ENCODE data around the gene CDYL2. TPM values are rescaled to one million over a fixed set of nuclear protein-coding genes. Genes with fewer than 3 reads are reported as not detected.
A peak's percentile ranks its signal among the peaks of the same experiment; 100 is the strongest.

Gene CDYL2
- total and polyA plus RNA-seq, 4 donors, result 0.84 to 4.1 (median 2.3) TPM

GRCh38 chr16:80739523-80739922 is 64.9 kb downstream of the CDYL2 start (continued):
- TF ChIP-seq RAD21 (IDR thresholded peaks at IDR 0.05) (no peak), SP1 (IDR thresholded peaks at IDR 0.05) (no peak)

DNA sequence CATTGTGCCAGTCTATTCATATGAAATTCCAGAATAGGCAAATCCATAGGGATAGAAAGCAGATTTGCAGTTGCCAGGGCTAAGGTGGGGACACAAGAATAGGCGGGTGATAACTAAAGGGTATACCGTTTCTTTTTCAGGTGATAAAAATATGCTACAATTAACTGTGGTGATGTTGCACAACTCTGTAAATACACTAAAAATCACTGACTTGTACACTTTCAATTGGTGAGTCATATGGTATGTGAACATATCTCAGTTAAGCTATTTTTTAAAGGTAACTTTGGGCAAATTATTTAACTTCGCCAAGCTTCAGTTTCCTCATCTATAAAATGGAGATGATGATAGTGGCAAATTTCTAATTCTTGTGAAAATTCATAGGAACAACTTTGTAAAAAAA is 65.9 kb downstream of the CDYL2 start:
- Histone ChIP-seq H3K36me3 (ENCODE audit: control insufficient read depth in 4 of 4, insufficient read depth in 3 of 4, low read depth in 1 of 4, low read length in 3 of 4) (peaks cover 0 to 3% (median 0%) of the 10 kb centered on the region in 4 donors), H3K9me3 (ENCODE audit: control insufficient read depth in 4 of 4, low read length in 3 of 4) (peaks cover 0 to 4% (median 3%) of the 10 kb centered on the region in 4 donors), H3K27ac (ENCODE audit: low read depth in 1 of 2, low read length in 2 of 2) (no peak overlapping the region), H3K4me3 (ENCODE audit: low read depth in 1 of 3, low read length in 3 of 3) (no peak overlapping the region), H3K4me1 (ENCODE audit: control insufficient read depth in 4 of 4, insufficient read depth in 4 of 4, low read length in 3 of 4) (peaks cover 0 to 6% (median 2%) of the 10 kb centered on the region in 4 donors), H3K9ac (ENCODE audit: low read depth in 1 of 2, low read length in 2 of 2) (no peak overlapping the region), H3K27me3 (ENCODE audit: control insufficient read depth in 4 of 4, insufficient read depth in 4 of 4, low read length in 3 of 4) (no peaks in the 10 kb centered on the region)
- WGBS, result 90% methylated on average over 3 of the region's 3 CpGs
- no peak for DNase-seq (ENCODE audit: low spot score)
- TF ChIP-seq FOXA2 (IDR thresholded peaks at IDR 0.05) (no peak), SP1 (IDR thresholded peaks at IDR 0.05) (no peak), ATF3 (IDR thresholded peaks at IDR 0.05) (no peak), JUND (IDR thresholded peaks at IDR 0.05) (no peak), RAD21 (IDR thresholded peaks at IDR 0.05) (no peak), HNF4G (IDR thresholded peaks at IDR 0.05) (no peak), RXRA (IDR thresholded peaks at IDR 0.05) (no peak), TAF1 (conservative IDR thresholded peaks at IDR 0.05) (no peak), NR2F2 (IDR thresholded peaks at IDR 0.05) (no peak), CTCF (IDR thresholded peaks at IDR 0.05; ENCODE audit: low read depth, low read length, missing input control) (no peak), EGR1 (IDR thresholded peaks at IDR 0.05; ENCODE audit: low read depth in 2 of 2) (no peak), GABPA (IDR thresholded peaks at IDR 0.05 in 1 of 2, conservative IDR thresholded peaks at IDR 0.05 in 1 of 2) (no peak), HNF4A (conservative IDR thresholded peaks at IDR 0.05) (no peak), FOXA1 (IDR thresholded peaks at IDR 0.05) (no peak)
- TF ChIP-seq, protein P1, sequence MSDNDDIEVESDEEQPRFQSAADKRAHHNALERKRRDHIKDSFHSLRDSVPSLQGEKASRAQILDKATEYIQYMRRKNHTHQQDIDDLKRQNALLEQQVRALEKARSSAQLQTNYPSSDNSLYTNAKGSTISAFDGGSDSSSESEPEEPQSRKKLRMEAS (IDR thresholded peaks at IDR 0.05), result no peak

DNA sequence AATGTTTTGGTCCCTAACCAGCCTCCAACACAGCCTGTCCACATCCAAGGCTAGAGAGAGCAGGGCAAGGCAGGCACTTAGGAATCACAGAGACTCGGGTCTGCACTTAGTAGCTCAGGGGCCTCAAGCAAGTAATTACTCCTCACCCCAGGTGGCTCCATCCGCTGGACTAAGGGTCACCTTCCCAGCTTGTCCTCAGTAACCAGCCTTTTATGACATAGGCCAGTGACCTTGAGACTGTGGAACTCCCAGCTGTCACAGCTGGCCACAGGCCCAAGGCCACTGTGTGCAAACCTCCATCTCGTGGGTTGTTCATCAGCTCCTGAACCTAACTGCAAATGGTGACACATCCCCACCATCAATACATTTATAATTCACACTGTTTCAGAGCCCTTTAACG is 68.6 kb downstream of the CDYL2 start:
- Histone ChIP-seq H3K9ac (ENCODE audit: low read depth in 1 of 2, low read length in 2 of 2) (no peak overlapping the region), H3K36me3 (ENCODE audit: control insufficient read depth in 4 of 4, insufficient read depth in 3 of 4, low read depth in 1 of 4, low read length in 3 of 4) (no peaks in the 10 kb centered on the region), H3K27ac (ENCODE audit: low read depth in 1 of 2, low read length in 2 of 2) (no peak overlapping the region), H3K4me3 (ENCODE audit: low read depth in 1 of 3, low read length in 3 of 3) (no peak overlapping the region), H3K9me3 (ENCODE audit: control insufficient read depth in 4 of 4, low read length in 3 of 4) (peaks cover 0 to 4% (median 3%) of the 10 kb centered on the region in 4 donors), H3K27me3 (ENCODE audit: control insufficient read depth in 4 of 4, insufficient read depth in 4 of 4, low read length in 3 of 4) (no peaks in the 10 kb centered on the region), H3K4me1 (ENCODE audit: control insufficient read depth in 4 of 4, insufficient read depth in 4 of 4, low read length in 3 of 4) (peaks cover 0 to 6% (median 2%) of the 10 kb centered on the region in 4 donors)
- TF ChIP-seq RXRA (IDR thresholded peaks at IDR 0.05) (peak; percentile 77 to 96), CTCF (IDR thresholded peaks at IDR 0.05; ENCODE audit: low read depth, low read length, missing input control) (no peak), YY1 (IDR thresholded peaks at IDR 0.05) (no peak), GABPA (IDR thresholded peaks at IDR 0.05 in 1 of 2, conservative IDR thresholded peaks at IDR 0.05 in 1 of 2) (no peak), JUND (IDR thresholded peaks at IDR 0.05) (no peak), ATF3 (IDR thresholded peaks at IDR 0.05) (no peak), RAD21 (IDR thresholded peaks at IDR 0.05) (peak in 1 of 2 donors; percentile 21), NR2F2 (IDR thresholded peaks at IDR 0.05) (no peak), ZBTB33 (IDR thresholded peaks at IDR 0.05) (no peak), TAF1 (conservative IDR thresholded peaks at IDR 0.05) (no peak), SP1 (IDR thresholded peaks at IDR 0.05) (peak; percentile 51), HNF4G (IDR thresholded peaks at IDR 0.05) (no peak), HNF4A (conservative IDR thresholded peaks at IDR 0.05) (peak; percentile 62 to 85), EGR1 (IDR thresholded peaks at IDR 0.05; ENCODE audit: low read depth in 2 of 2) (no peak)
- TF ChIP-seq, protein P1 (IDR thresholded peaks at IDR 0.05), result no peak
- 61% methylated on average over 4 of the region's 4 CpGs for WGBS
- no peak for DNase-seq (ENCODE audit: low spot score)

Data from liver (tissue), 9 donors.